Stimulated activated CD4-positive, alpha-beta T cell treated with anti-CD3 and anti-CD28 coated beads, Interleukin-4, amount 100 ng/mL, for 24 hours (primary cell): ENCODE measurements around the gene TSEN54.

Experiments
- DNase-seq: peaks from one replicate; pipeline ENCODE4 v3.0.0-alpha.2; 2020

TSEN54 gene

DNA sequence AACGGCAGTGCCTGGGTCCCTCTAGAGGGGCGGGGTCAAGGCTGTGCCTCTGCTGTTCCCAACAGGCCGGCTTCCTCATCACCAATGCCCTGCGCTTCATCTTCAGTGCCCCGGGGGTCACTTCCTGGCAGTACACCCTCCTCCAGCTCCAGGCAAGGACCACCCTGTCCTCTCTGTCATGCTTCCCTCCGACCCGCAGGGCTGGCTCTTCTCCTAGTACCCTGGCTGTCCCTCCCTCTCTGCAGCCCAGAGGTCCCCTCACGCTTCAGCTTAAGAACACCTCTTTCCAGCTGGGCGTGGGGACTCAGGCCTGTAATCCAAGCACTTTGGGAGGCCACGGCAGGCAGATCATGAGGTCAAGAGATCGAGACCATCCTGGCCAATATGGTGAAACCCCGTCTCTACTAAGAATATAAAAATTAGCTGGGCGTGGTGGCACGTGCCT is 26.8 kb upstream of the TSEN54 start:
- no peak for DNase-seq

DNA sequence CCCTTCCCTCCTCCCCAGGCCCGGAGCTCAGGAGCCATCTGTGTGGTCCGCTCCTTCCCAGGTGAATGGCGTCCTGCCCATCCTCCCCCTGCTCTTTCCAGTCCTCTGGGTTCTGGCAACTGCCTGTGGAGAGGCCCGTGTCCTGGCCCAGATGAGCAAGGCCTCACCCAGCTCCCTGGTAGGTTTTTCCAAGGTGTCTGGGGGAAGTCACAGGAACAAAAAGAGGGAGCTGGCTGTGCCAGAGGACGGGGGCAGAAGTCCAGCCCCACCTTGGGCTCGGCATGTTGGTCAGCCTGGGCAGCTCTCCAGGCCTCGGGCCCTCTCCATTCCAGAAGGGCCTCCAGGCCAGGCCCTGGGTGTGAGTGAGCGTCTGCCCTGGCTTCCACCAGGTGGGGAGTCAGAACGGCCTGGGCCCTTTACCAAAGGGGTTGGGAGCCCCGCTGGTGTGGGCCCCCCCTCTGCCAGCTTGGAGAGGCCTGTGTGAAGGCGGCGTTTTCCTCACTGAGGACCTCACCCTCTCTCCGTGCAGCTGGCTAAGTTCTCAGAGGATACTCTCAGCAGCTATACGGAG is 26.1 kb upstream of the TSEN54 start:
- no peak for DNase-seq

DNA sequence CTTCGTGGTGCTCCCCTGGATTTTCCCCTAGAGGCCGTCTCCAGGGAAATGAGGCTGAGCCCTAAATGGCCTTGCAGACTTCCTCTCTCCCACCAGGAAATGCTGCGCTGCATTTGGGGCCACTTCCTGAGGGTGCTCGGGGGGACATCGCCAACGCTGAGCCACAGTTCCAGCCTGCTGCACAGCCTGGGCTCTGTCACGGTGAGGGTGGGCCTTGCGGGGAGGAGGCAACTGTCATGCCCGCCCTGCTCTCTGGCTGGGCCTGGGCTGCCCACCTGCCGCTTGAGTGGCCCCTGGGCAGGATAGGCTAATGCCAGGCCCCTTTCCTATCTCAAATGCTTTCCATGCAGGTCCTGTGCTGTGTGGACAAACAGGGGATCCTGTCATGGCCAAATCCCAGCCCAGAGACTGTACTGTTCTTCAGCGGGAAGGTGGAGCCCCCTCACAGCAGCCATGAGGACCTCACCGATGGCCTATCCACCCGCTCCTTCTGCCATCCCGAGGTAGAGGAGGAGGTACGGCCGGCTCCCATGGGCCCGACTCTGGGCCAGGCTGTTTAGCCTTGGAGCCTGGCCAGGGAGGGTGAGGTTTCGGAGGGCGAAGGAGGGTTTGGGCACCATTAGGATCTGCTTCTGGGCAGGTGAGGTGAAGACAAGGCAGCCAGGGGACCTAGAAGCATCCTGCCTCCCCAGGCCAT is 25.2 kb upstream of the TSEN54 start:
- DNase-seq = no peak

DNA sequence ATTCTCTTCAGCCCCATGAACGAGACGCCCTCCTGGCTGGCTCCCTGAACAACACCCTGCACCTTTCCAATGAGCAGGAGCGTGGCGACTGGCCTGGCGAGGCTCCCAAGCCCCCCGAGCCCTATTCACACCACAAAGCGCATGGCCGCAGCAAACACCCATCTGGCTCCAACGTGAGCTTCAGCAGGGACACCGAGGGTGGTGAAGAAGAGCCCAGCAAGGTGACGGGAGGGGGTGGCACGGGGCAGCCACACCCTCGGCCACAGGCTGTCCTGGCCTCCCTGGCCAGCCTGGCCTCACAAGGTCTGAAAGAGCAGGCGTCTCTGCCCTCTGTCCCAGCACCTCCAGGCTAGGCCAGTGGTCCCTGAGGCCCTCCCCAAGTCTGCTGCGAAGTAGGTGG is 24.6 kb upstream of the TSEN54 start:
- DNase-seq = no peak

DNA sequence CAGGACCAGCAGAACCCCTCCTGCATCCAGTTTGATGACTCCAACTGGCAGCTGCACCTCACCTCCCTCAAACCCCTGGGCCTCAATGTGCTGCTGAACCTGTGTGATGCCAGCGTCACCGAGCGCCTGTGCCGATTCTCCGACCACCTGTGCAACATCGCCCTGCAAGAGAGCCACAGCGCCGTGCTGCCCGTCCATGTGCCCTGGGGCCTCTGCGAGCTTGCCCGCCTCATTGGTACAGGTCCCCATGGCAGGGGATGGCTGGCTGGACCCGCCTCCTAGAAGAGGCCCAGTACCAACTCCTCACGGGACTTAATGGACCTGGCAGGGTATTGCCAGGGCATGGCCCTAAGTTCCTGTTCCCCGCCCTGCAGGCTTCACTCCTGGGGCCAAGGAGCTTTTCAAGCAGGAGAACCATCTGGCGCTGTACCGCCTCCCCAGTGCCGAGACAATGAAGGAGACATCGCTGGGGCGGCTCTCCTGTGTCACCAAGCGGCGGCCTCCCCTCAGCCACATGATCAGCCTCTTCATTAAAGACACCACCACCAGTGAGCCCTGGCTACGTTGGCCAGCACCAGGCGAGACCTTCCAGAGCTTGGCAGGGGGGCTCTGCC is 23.7 kb upstream of the TSEN54 start:
- no peak for DNase-seq

DNA sequence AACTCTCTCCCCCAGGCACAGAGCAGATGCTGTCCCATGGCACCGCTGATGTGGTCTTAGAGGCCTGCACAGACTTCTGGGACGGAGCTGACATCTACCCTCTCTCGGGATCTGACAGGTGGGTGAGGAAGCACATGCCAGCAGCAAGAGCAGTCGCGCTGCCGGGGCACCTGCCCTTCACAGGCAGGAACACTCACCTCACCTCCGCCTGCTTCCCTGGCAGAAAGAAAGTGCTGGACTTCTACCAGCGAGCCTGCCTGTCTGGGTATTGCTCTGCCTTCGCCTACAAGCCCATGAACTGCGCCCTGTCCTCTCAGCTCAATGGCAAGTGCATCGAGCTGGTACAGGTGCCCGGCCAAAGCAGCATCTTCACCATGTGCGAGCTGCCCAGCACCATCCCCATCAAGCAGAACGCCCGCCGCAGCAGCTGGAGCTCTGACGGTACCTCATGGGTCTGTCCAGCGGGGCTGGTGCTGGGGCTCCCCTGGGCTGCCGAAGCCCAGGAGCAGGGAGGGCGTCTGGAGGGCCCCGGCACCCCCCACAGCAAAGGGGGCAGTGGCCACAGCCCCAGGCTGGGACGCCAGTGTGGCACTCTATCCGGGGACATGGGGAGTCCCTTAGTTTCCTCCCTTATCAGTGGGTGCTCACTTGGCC is 22.7 kb upstream of the TSEN54 start:
- no peak for DNase-seq

DNA sequence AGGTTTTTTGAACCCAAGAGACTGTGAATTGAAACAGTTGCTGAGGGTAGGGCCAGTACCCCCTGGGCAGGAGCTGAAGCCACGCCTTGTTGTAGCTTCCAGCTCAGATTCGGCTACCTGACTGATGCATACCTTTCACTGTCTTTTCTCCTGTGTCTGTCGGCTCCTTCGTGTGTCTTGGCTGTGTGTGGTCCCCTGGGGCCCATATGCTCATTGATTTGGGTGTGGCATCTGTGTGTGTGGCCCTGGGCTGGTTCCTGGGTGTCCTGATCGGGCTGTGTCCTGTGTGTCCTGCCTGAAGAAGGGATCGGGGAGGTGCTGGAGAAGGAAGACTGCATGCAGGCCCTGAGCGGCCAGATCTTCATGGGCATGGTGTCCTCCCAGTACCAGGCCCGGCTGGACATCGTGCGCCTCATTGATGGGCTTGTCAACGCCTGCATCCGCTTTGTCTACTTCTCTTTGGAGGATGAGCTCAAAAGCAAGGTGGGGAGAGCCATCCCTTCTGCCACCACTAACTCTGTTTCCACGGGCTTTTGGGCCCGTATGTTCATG is 21.9 kb upstream of the TSEN54 start:
- no peak for DNase-seq

DNA sequence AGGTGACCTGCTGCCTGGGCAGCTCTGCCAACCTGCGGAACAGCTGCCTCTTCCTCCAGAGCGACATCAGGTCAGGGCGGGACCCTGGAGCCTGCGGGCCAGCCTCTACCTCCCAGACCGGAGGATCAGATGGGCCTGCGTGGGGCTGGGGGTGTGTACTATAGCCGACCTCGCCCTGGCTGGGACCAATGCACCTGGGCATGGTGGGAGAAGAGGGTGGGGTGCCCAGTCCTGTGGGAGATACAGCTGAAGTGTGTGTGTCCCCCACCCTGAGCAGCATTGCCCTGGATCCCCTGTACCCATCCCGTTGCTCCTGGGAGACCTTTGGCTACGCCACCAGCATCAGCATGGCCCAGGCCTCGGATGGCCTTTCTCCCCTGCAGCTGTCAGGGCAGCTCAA is 20.3 kb upstream of the TSEN54 start:
- no peak for DNase-seq

DNA sequence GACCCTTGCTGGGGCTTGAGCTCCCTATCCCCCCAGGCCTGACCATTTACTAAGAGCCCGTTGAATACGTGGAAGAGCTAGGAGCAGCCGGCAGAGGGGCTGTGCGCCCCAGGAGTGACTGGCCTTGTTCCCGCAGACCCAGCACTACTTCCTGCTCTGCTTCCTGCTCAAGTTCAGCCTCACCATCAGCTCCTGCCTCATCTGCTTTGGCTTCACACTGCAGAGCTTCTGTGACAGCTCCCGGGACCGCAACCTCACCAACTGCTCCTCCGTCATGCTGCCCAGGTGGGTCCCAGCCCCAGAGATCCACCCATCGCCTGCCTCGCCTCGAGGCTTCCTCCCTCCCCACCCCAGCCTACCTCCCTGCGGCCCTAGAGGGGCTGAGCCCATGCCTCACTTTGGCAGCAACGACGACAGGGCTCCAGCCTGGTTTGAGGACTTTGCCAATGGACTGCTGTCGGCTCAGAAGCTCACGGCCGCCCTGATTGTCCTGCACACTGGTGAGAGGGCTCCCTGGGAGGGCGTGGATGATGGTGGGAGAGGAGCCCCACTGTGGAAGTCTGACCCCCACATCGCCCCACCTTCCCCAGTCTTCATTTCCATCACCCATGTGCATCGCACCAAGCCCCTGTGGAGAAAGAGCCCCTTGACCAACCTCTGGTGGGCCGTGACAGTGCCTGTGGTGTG is 18.1 kb upstream of the TSEN54 start:
- no peak for DNase-seq

DNA sequence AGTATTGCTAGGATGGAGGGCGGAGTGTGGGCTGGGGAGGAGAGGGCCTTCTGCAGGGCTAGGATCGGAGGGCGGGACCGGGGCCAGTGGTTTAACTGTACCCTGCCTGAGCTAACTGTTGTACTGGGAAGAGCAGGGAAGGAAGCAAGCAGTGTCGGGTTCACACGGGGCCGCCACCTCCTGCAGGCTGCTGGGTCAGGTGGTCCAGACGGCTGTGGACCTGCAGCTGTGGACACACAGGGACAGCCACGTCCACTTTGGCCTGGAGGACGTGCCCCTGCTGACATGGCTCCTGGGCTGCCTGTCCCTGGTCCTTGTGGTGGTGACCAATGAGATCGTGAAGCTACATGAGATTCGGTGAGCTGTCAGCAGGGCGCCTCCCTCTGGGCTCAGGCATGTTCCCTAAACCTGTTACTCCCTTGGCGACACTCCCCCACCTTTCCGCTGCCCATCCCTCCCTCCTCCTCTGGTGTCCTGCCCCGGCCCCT is 17.6 kb upstream of the TSEN54 start:
- DNase-seq = no peak

DNA sequence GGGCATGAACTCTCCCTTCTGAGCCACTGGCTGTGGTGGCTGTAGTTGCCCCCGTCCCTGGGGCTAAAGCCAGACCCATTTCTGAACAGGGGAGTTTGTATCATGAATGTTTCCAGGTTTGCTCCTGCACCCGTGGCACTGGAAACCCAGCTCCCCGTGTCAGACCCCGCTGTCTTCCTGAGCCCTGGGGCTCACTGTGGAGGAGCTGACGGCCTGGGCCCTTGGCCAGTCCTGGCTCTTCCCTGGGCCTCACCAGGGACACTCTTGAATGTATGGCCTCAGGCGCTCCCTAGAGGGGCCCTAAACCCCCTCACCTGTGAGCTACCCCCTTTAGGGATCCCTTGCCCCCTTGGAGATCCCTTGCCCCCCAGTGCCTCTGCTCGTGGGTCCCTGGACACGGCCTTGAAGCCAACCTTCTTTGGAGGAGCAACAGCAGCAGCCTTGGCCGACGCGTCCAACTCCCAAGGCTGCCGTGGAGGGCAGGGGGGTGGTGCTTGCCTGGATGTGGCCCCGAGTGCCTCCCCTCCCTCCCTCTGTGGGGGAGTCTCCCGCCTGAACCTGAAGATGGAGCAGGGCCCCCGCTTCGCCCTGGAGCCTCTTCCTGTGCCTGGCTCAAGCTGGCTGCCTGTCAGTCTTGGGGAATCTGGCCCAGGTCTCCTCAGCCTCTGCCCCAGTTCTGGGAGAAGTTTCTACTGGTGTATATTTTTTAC is 16.9 kb upstream of the TSEN54 start:
- no peak for DNase-seq

DNA sequence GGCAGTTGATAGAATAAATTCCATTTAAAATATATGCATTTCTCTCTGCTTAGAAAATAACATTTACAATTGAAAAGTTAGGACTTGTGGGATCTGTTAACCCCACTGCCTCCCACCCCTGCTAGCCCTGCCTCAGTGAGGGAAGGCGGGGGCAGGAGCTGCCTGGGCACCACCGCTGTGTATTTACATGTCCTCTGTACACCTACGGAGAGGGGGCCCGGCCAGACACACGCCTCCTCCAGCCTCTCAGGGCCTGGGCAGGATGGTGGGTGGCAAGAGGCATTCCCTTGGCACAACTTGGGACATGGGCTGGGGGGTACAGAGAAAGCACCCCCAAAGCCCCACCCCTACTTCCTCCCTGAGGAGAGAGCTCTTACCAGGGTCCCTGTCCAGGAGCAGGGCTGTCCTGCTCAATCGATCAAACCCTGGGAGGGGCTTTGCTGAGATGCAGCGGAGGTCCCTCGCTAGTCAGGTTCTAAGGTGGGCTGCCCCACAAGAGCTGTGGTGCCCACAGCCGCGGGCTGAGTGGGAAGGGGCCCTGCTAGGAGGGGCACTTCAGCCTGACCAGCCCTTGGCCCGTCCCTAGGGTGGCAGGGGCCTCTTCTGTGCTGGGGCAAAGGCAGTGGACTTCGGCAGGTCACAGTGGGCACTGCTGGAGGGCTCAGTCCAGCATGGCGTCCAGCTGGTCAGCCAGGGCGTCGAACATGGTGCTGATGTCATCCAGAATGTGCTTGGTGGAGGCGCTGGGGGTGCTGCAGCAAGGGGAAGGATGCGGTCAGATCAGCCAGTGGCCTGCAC is 15.7 kb upstream of the TSEN54 start:
- DNase-seq = no peak

DNA sequence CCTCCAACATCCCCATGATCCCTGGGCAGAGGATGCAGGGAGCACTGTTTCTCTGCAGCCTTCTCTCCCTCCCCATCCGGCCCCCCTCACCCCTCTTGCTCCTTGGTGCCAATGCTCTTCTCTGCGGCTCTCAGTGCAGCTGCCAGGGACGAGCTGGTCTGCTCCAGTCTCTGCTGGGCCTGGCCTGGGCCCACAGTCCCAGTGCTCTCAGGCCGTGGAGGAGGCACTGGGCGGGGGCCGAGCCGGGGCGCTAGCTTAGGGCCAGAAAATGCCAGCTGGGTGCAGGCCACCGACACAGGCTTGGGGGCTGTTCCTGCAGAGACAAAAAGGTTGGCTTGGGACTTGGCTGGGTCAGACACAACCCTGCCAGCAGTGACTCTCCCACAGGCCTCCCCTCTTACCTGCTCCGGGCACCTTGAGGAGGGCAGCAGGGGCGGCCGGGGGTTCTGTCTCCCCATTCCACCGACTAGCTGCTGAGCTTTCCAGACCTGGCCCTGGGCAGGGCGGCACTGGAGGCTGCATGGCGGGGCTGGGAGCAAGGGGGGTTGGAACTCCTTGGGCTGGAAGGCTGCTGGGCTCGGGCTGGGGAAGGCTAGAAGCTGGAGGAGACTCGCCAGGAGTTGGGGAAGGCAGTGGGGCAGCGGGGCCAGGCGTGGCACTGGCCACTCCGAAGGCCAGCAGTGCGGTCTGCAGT is 14.8 kb upstream of the TSEN54 start:
- DNase-seq = no peak

DNA sequence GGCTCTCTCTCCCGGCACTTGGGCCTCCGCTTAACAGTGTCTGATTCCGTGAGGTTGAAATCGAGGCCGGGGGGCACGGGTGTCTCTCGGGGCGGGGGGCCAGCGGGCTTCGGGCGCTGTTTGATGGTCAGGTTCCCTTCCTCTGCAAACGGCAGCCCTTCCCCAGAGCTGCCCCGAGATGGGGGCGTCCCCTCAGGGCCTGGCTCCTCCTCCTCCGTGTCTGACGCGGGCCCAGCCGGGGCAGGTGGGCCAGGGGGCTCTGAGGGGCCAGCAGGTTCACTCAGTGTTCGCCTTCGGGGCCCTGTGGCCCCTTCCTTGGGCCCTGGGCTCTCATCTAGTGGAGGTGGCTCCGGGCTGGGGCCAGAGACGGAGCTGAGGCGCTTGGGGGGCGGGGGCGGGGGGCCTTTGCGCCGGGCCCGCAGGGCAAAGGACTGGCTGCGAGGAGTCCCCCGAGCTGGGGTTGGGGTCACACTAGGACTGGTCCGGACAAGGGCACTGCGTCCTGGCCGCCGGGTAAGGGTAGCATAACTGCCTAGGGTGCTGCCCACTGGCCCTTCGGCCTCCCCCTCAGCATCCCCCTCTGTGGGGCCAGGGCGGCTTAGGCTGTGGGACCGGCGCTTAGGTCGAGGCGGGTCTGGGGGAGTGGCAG is 14.1 kb upstream of the TSEN54 start:
- no peak for DNase-seq

DNA sequence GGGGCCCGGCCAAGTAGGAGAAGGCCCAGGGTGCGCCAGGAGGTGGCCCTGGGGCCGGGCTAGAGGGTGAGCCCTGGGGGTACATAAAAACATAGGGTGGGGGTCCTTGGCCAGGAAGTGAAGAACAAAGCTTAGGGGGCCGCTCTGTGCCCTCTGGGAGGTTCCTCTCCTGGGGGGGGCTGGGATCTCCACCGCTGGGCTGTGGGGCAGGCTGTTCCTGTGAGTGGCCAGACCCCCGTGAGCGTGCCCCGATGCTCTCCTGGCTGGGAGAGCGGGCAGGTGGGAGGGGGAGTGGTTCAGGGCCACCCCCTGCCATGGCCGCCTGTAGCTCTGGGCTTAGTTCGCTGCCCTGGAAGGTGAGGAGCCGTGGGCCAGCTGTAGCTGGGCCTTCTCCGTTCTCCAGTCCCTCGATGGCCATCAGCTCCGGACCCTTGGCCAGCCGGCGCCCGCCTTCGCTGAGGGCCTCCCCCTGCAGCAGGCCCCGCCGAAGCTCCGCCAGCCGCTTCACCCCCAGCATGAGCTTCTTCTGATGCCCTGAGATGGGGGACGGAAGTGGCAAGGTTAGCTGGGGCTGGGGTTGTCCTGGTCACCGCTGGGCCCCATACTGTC is 13.5 kb upstream of the TSEN54 start:
- DNase-seq = no peak

DNA sequence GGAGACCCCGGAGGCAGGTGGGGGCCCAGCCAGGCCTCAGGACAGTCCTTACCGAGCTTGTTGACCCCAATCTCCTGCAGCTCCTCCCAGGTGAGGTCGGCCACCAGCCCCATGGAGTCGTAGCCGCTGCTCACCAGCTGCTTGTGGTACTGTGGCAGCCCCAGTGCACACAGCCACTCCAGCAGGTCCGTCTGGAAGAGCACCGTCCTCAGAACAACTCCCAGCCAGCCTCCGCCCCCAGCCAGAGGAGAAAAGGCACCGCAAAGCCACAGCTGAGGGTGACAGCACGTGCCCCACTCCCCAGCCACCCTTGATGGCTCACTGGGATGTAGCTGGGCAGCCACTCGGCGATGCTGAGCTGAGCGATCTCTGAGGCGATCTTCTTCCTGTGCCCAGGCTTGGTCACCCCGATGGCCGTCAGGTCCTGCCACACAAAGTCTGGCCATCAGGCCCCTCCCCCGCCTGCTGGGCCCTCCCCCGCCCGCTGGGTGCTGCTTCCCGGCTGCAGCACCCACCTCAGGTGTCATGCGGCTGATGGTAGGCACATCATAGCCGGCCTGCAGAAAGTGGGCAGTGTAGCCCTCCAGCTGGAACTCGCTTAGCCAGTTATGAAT is 12.9 kb upstream of the TSEN54 start:
- no peak for DNase-seq

DNA sequence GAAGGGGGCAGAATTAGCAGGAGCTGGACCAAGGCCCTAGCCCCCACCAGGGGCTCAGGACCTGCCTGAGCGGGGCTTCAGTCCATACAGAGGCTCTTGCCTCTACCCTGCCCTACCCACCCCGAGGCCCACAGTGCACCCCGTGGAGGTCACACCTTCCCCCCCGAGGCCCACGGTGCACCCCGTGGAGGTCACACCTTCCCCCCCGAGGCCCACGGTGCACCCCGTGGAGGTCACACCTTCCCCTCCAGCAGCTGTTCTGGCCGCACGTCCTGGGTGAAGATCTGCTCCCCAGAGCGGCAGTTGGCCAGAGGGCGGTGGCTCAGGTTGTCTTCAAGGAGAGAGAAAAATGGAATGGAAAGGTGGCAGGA is 12.4 kb upstream of the TSEN54 start:
- no peak for DNase-seq

DNA sequence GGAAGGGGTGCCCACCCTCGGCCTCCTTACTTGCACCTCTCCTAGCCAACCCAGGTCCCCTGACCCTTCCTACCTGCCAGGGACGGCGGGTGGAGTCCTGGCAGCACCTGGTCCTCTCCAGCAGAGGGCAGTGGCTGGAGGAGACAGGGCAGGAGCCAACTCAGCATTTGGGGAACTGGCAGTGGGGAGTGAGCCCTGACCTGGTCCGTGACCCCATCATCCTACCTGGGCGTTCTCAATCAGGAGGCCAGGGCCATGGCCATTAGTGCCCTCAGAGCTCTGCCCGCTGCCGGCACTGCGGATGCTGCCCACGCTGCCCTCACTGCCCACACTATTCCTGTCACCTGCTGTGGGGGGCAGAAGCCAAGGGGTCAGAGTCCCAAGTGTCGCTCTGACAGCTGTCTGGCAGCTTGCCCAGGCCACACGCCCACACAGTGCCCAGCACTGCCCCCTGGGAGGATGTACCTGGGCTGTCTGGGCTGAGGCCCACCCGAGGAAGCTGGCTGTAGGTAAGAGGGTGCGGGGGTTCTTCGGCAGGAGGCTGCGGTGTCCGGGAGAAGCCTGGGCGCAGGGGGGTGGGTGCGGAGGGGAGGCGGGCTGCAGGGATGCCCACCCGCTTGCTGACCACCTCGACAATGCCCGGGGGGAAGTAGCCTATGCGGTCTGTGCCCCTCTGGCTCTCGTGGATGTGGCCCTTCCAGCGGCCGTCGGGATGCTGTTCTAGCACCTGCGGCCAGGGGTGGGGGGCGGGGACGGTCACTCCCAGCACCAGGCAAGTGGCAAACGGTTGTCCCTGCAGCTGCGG is 11.8 kb upstream of the TSEN54 start:
- peak; percentile 23 for DNase-seq

DNA sequence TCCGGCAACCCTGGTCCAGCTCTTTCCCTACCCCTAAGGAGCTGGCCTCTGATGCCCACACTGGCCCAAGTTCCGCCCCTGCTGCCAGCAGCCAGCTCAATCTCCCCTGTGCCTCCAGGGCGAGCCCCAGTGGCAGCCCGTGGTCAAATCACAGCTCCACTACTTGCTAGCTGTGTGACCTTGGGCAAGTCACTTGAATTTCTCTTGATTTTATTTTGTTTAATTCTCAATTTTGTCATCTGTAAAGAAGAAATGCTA is 11.2 kb upstream of the TSEN54 start:
- no peak for DNase-seq
